Neural cell (in vitro differentiated cells): ENCODE data around the gene IP6K1. TPM values are rescaled to one million over a fixed set of nuclear protein-coding genes. Genes with fewer than 3 reads are reported as not detected.

Source experiments
- H2AFZ ChIP-seq: fragments of 200-600, 300-800 bp; sonication (generic), shearing (Covaris generic); 2 replicates; pipeline ENCODE4 v1.6.0; 2014; ENCODE audit warnings: low read depth, mild to moderate bottlenecking, antibody characterized with exemption, low read length, moderate library complexity
- H3F3A ChIP-seq: fragments of 200-600 bp; shearing (Covaris generic); 2 replicates; pipeline ENCODE4 v1.6.1; 2016; ENCODE audit warnings: mild to moderate bottlenecking, moderate library complexity, mixed read lengths, antibody characterized with exemption, low read length; ENCODE audit not compliant: insufficient read depth, poor library complexity, severe bottlenecking
- H3K27ac ChIP-seq: fragments of 200-600, 300-800 bp; sonication (generic), shearing (Covaris generic); 2 replicates; pipeline ENCODE4 v1.5.1; 2014; ENCODE audit warnings: mild to moderate bottlenecking, low read length, moderate library complexity
- H3K27me3 ChIP-seq: fragments of 300-800, 200-600 bp; sonication (generic), shearing (Covaris generic); 2 replicates; pipeline ENCODE4 v1.6.0; 2014; ENCODE audit warnings: mild to moderate bottlenecking, low read depth, low read length, moderate library complexity; ENCODE audit not compliant: insufficient read depth
- H3K36me3 ChIP-seq: fragments of 300-800, 200-600 bp; sonication (generic), shearing (Covaris generic); 2 replicates; pipeline ENCODE4 v1.5.1; 2014; ENCODE audit warnings: mild to moderate bottlenecking, antibody characterized with exemption, low read length, moderate library complexity; ENCODE audit not compliant: insufficient read depth
- H3K4me2 ChIP-seq: fragments of 300-800, 200-600 bp; sonication (generic), shearing (Covaris generic); 2 replicates; pipeline ENCODE4 v1.6.0; 2014; ENCODE audit warnings: mild to moderate bottlenecking, low read length
- H3K4me3 ChIP-seq: fragments of 300-800, 200-600 bp; sonication (generic), shearing (Covaris generic); 2 replicates; pipeline ENCODE4 v1.5.1; 2014; ENCODE audit warnings: mild to moderate bottlenecking, low read length, moderate library complexity
- H3K79me2 ChIP-seq: fragments of 200-600 bp; shearing (Covaris generic); replicated peaks from 2 replicates; pipeline ENCODE4 v1.6.0; 2014; ENCODE audit warnings: mild to moderate bottlenecking, low read length, moderate library complexity; ENCODE audit not compliant: insufficient read depth
- H3K9ac ChIP-seq: fragments of 300-800, 200-600 bp; sonication (generic), shearing (Covaris generic); 2 replicates; pipeline ENCODE4 v1.6.1; 2016; ENCODE audit warnings: mild to moderate bottlenecking, low read length, mixed read lengths
- H3K9me2 ChIP-seq: fragments of 200-600 bp; shearing (Covaris generic); 2 replicates; pipeline ENCODE4 v1.6.1; 2016; ENCODE audit warnings: mild to moderate bottlenecking, low read length, mixed read lengths; ENCODE audit not compliant: insufficient read depth
- H3K9me3 ChIP-seq: fragments of 200-600, 300-800 bp; sonication (generic), shearing (Covaris generic); 2 replicates; pipeline ENCODE4 v1.6.1; 2016; ENCODE audit warnings: mild to moderate bottlenecking, mixed run types, low read length, moderate library complexity, mixed read lengths
- H4K20me1 ChIP-seq: fragments of 200-600 bp; shearing (Covaris generic); 2 replicates; pipeline ENCODE4 v1.6.1; 2016; ENCODE audit warnings: mild to moderate bottlenecking, mixed run types; ENCODE audit not compliant: insufficient read depth
- EP300 ChIP-seq: fragments of 450-650 bp; conservative IDR thresholded peaks from 2 replicates; pipeline ENCODE4 v1.6.1; 2014; ENCODE audit warnings: antibody characterized with exemption, mild to moderate bottlenecking, moderate library complexity; ENCODE audit not compliant: poor library complexity, severe bottlenecking
- MXI1 ChIP-seq: fragments of 450-650 bp; conservative IDR thresholded peaks from 2 replicates; pipeline ENCODE4 v1.6.1; 2014; ENCODE audit warnings: antibody characterized with exemption, mild to moderate bottlenecking; ENCODE audit not compliant: poor library complexity, severe bottlenecking
- POLR2AphosphoS5 ChIP-seq: IDR thresholded peaks from 2 replicates; pipeline ENCODE4 v1.6.1; 2012
- RAD21 ChIP-seq: fragments of 450-650 bp; conservative IDR thresholded peaks from 2 replicates; pipeline ENCODE4 v1.6.1; 2014; ENCODE audit warnings: antibody characterized with exemption, mild to moderate bottlenecking, moderate library complexity
- SMC3 ChIP-seq: fragments of 450-650 bp; conservative IDR thresholded peaks from 2 replicates; pipeline ENCODE4 v1.6.1; 2014; ENCODE audit warnings: antibody characterized with exemption, mild to moderate bottlenecking, moderate library complexity; ENCODE audit not compliant: poor library complexity
- TAF1 ChIP-seq: IDR thresholded peaks from 2 replicates; pipeline ENCODE4 v1.6.1; 2012; ENCODE audit warnings: low read depth
- polyA plus RNA-seq: library from polyadenylated mRNA; depleted of rRNA; stranded (reverse); fragments of >200 nt; gene quantifications from 2 replicates; pipeline ENCODE4 v1.2.3, GENCODE V29; 2014
- TF ChIP-seq, protein P1 (sequence below): IDR thresholded peaks from 2 replicates; pipeline ENCODE4 v1.6.1; 2012; ENCODE audit warnings: borderline replicate concordance
- TF ChIP-seq, protein P2 (sequence below): fragments of 450-650 bp; IDR thresholded peaks from 2 replicates; pipeline ENCODE4 v1.5.1; 2014; ENCODE audit warnings: antibody characterized with exemption, mild to moderate bottlenecking, moderate library complexity; ENCODE audit not compliant: poor library complexity, severe bottlenecking

The IP6K1 gene
- polyA plus RNA-seq, 1 donor from 2014 or later: 52.7 TPM

DNA sequence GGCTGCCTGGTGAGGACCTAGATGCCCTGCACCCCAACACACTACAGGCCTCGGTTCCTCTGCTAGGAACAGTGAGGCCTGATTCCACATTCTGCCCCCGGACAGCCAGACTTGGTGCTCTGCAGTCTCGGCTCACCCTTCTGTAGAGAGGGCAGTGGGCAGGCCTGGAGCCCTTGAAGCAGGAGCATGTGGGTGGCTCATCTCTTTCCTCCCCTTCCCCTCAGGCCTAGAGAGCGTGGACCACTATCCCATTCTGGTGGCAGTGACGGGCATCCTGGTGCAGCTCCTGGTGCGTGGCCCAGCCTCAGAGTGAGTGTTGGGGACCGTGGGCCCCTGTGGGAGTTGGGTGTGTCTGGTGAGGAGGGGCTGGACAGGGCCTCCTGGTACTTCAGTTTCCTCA, 70.2 kb downstream of the IP6K1 start:
- Histone ChIP-seq H3K27ac (no peak overlapping the region), H3F3A (no peaks in the 10 kb centered on the region), H3K27me3 (no peaks in the 10 kb centered on the region), H3K9me2 (no peaks in the 10 kb centered on the region), H4K20me1 (no peaks in the 10 kb centered on the region), H3K4me3 (no peak overlapping the region), H3K9me3 (no peaks in the 10 kb centered on the region), H3K9ac (no peak overlapping the region), H3K36me3 (peaks cover 3% of the 10 kb centered on the region), H3K79me2 (no peaks in the 10 kb centered on the region), H3K4me2 (no peak overlapping the region), H2AFZ (no peak overlapping the region)
- TF ChIP-seq MXI1 (no peak), POLR2AphosphoS5 (no peak), SMC3 (no peak), TAF1 (no peak), EP300 (no peak), RAD21 (no peak)
- TF ChIP-seq, protein P1, sequence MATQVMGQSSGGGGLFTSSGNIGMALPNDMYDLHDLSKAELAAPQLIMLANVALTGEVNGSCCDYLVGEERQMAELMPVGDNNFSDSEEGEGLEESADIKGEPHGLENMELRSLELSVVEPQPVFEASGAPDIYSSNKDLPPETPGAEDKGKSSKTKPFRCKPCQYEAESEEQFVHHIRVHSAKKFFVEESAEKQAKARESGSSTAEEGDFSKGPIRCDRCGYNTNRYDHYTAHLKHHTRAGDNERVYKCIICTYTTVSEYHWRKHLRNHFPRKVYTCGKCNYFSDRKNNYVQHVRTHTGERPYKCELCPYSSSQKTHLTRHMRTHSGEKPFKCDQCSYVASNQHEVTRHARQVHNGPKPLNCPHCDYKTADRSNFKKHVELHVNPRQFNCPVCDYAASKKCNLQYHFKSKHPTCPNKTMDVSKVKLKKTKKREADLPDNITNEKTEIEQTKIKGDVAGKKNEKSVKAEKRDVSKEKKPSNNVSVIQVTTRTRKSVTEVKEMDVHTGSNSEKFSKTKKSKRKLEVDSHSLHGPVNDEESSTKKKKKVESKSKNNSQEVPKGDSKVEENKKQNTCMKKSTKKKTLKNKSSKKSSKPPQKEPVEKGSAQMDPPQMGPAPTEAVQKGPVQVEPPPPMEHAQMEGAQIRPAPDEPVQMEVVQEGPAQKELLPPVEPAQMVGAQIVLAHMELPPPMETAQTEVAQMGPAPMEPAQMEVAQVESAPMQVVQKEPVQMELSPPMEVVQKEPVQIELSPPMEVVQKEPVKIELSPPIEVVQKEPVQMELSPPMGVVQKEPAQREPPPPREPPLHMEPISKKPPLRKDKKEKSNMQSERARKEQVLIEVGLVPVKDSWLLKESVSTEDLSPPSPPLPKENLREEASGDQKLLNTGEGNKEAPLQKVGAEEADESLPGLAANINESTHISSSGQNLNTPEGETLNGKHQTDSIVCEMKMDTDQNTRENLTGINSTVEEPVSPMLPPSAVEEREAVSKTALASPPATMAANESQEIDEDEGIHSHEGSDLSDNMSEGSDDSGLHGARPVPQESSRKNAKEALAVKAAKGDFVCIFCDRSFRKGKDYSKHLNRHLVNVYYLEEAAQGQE: no peak
- TF ChIP-seq, protein P2, sequence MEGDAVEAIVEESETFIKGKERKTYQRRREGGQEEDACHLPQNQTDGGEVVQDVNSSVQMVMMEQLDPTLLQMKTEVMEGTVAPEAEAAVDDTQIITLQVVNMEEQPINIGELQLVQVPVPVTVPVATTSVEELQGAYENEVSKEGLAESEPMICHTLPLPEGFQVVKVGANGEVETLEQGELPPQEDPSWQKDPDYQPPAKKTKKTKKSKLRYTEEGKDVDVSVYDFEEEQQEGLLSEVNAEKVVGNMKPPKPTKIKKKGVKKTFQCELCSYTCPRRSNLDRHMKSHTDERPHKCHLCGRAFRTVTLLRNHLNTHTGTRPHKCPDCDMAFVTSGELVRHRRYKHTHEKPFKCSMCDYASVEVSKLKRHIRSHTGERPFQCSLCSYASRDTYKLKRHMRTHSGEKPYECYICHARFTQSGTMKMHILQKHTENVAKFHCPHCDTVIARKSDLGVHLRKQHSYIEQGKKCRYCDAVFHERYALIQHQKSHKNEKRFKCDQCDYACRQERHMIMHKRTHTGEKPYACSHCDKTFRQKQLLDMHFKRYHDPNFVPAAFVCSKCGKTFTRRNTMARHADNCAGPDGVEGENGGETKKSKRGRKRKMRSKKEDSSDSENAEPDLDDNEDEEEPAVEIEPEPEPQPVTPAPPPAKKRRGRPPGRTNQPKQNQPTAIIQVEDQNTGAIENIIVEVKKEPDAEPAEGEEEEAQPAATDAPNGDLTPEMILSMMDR: no peak

DNA sequence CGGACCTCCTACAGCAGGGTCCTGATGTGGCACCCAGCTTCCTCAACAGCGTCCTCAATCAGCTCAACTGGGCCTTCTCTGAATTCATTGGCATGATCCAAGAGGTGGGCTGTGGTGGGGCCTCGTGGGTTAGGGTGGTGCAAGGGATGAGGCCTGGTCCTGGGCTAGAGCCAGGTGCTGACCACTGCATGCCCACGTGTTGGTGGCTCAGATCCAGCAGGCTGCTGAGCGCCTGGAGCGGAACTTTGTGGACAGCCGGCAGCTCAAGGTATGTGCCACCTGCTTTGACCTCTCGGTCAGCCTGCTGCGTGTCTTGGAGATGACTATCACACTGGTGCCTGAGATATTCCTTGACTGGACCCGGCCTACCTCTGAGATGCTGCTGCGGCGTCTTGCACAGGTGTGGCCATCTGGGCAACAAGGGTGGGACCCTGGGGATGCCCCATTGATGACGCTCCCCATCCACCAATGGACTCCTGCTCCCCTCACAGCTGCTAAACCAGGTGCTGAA, 70.7 kb downstream of the IP6K1 start:
- no peak overlapping the region for H2AFZ ChIP-seq
- H3K4me3 ChIP-seq: no peak overlapping the region
- TF ChIP-seq, protein P1: no peak
- TF ChIP-seq, protein P2: no peak
- H3K9me2 ChIP-seq: no peaks in the 10 kb centered on the region
- H3K4me2 ChIP-seq: no peak overlapping the region
- peaks cover 3% of the 10 kb centered on the region for H3K36me3 ChIP-seq
- H3K27me3 ChIP-seq: no peaks in the 10 kb centered on the region
- H3K79me2 ChIP-seq: no peaks in the 10 kb centered on the region
- H4K20me1 ChIP-seq: no peaks in the 10 kb centered on the region
- H3K9ac ChIP-seq: no peak overlapping the region
- H3K27ac ChIP-seq: no peak overlapping the region
- no peaks in the 10 kb centered on the region for H3F3A ChIP-seq
- H3K9me3 ChIP-seq: no peaks in the 10 kb centered on the region
